Sigmoid colon (tissue), 7 donors: Measurements from ENCODE around the gene SLC51A. TPM values are rescaled to one million over a fixed set of nuclear protein-coding genes. Genes with fewer than 3 reads are reported as not detected.

ENCODE experiments used
- DNase-seq: peaks from one replicate; pipeline ENCODE4 v3.0.0-alpha.2; 2019
- H3K27ac ChIP-seq, 4 donors: fragments of 200-600 bp; sonication (generic); one replicate each; pipeline ENCODE4 v1.5.1; 2016 to 2019; ENCODE audit warnings: mild to moderate bottlenecking in 1 of 4
- H3K27me3 ChIP-seq, 3 donors: fragments of 200-600 bp; sonication (generic); one replicate each; pipeline ENCODE4 v1.5.1; 2019; ENCODE audit warnings: mild to moderate bottlenecking in 1 of 3
- H3K36me3 ChIP-seq, 4 donors: fragments of 200-600 bp; sonication (generic); one replicate each; pipeline ENCODE4 v1.5.1; 2016 to 2019
- H3K4me1 ChIP-seq, 4 donors: fragments of 200-600 bp; sonication (generic); one replicate each; pipeline ENCODE4 v1.5.1; 2017 to 2019
- H3K4me3 ChIP-seq, 4 donors: fragments of 200-600 bp; sonication (generic); one replicate each; pipeline ENCODE4 v1.5.1; 2017 to 2019; ENCODE audit warnings: mild to moderate bottlenecking in 2 of 4, moderate library complexity in 1 of 4
- H3K9me3 ChIP-seq, 4 donors: fragments of 200-600 bp in 3 of 4; sonication (generic) in 3 of 4; one replicate each; pipeline versions ENCODE4 v1.5.1 to v1.6.1; 2013 to 2019
- CTCF ChIP-seq, 4 experiments: fragments of 450-650 bp in 3 of 4; fragments of 200-600 bp in 1 of 4; IDR thresholded peaks; one replicate each; pipeline ENCODE4 v1.5.1; 2016 to 2019; ENCODE audit warnings: antibody characterized with exemption in 4 of 4, mild to moderate bottlenecking in 3 of 4, moderate library complexity in 2 of 4
- EP300 ChIP-seq, 4 donors: sonication (generic); formaldehyde crosslinking; IDR thresholded peaks; one replicate each; pipeline ENCODE4 v1.6.1; 2017; ENCODE audit warnings: antibody characterized with exemption in 4 of 4
- POLR2A ChIP-seq, 2 donors: fragments of 450-650 bp; IDR thresholded peaks; one replicate each; pipeline ENCODE4 v1.6.1; 2016; ENCODE audit warnings: antibody characterized with exemption in 2 of 2, mild to moderate bottlenecking in 2 of 2, moderate library complexity in 2 of 2
- POLR2AphosphoS5 ChIP-seq, 4 donors: sonication (generic); formaldehyde crosslinking; IDR thresholded peaks; one replicate each; pipeline ENCODE4 v1.6.1; 2017; ENCODE audit warnings: antibody characterized with exemption in 4 of 4
- WGBS, 2 donors: extraction: QIAGEN DNeasy Blood & Tissue Kit; methylation state at CpG; one replicate each; pipeline ENCODE4 v1.1.7; 2013; 5-methylcytosine and 5-hydroxymethylcytosine counted together
- intact Hi-C: fragments of 100-400 bp; cut with DNase I; formaldehyde crosslinking; loops from one replicate; pipeline ENCODE4 v1.15.1; 2023
- polyA plus RNA-seq, 3 donors: library from polyadenylated mRNA; stranded (reverse); fragments of 200-250 nt; gene quantifications; one replicate each; pipeline ENCODE4 v1.2.3, GENCODE V29; 2013
- small RNA-seq, 3 donors: library from RNA; depleted of rRNA; stranded (forward); fragments of <200 nt; gene quantifications; one replicate each; pipeline ENCODE3, GENCODE V24; 2016
- total RNA-seq, 4 donors: library from RNA; depleted of rRNA; stranded (reverse); fragments of >200 nt; gene quantifications; one replicate each; pipeline ENCODE4 v1.1.0, GENCODE V29; 2016
- donor health status: healthy with polysubstance abuse.
- donor health status: Bipolar disorder and iron deficiency.
- donor health status: healthy.

The SLC51A gene
- total and polyA plus RNA-seq, 7 donors, result 7.8 to 22.7 (median 11.1) TPM; not detected in 4

GRCh38 chr3:196281962-196282361, 65.6 kb downstream of the SLC51A start:
- intact Hi-C loops, result no loop called here
- TF ChIP-seq CTCF (IDR thresholded peaks at IDR 0.05) (no peak), EP300 (IDR thresholded peaks at IDR 0.05) (no peak), POLR2AphosphoS5 (IDR thresholded peaks at IDR 0.05) (no peak), POLR2A (IDR thresholded peaks at IDR 0.05) (no peak)
- no peak overlapping the region for H3K4me3 ChIP-seq
- WGBS, 2 donors, result 65 to 87% methylated on average over 4 of the region's 4 CpGs
- H3K9me3 ChIP-seq, result no peaks in the 10 kb centered on the region
- H3K4me1 ChIP-seq, result peaks cover 0 to 45% (median 30%) of the 10 kb centered on the region in 4 donors
- DNase-seq, result no peak
- H3K27ac ChIP-seq, result no peak overlapping the region
- no peaks in the 10 kb centered on the region for H3K27me3 ChIP-seq
- no peaks in the 10 kb centered on the region for H3K36me3 ChIP-seq

Small RNAs within 50 kb of the gene (small RNA-seq; reads per million reads assigned to genes)
- gene RF00019, result 0 reads per million in 3 donors

Other genes starting within 250 kb of the SLC51A start
- gene TFRC, start 134.4 kb upstream of the SLC51A start, total RNA-seq, result 10 to 100 TPM; 48.2 to 58.8 (median 52.1) TPM
- 10 to 100 TPM; 11.4 to 85.1 (median 43.0) TPM for gene TFRC, start 134.4 kb upstream of the SLC51A start, polyA plus RNA-seq
- gene ZDHHC19, start 5.1 kb upstream of the SLC51A start, total RNA-seq, result under 1 TPM in 1 of 4 donors, not detected in 3; 0.99 TPM
- gene ZDHHC19, start 5.1 kb upstream of the SLC51A start, polyA plus RNA-seq, result under 1 TPM in 1 of 3 donors, not detected in 2; 0.38 TPM
- gene PCYT1A, start 71.2 kb downstream of the SLC51A start, total RNA-seq, result 10 to 100 TPM; 61.4 to 88.6 (median 72.4) TPM
- gene PCYT1A, start 71.2 kb downstream of the SLC51A start, polyA plus RNA-seq, result 10 to 100 TPM; 25.8 to 31.6 (median 29.6) TPM
- 10 to 100 TPM in 2 of 4 donors, 1 to 10 TPM in 2; 6.8 to 17.8 (median 13.2) TPM for gene DYNLT2B, start 101.7 kb downstream of the SLC51A start, total RNA-seq
- gene DYNLT2B, start 101.7 kb downstream of the SLC51A start, polyA plus RNA-seq, result 10 to 100 TPM in 2 of 3 donors, 1 to 10 TPM in 1; 3.9 to 14.4 (median 11.5) TPM
- gene TM4SF19, start 121.9 kb downstream of the SLC51A start, total RNA-seq, result not detected
- not detected for gene TM4SF19, start 121.9 kb downstream of the SLC51A start, polyA plus RNA-seq
- 10 to 100 TPM; 14.7 to 22.4 (median 16.7) TPM for gene UBXN7, start 215.9 kb downstream of the SLC51A start, total RNA-seq
- 10 to 100 TPM in 1 of 3 donors, 1 to 10 TPM in 2; 3.9 to 11.4 (median 4.2) TPM for gene UBXN7, start 215.9 kb downstream of the SLC51A start, polyA plus RNA-seq